Upper lobe of left lung (tissue), 4 donors: ENCODE data around the gene LHFPL3.

Experiments used
- CTCF ChIP-seq, 6 experiments: fragments of 450-650 bp in 4 of 6; fragments of 200-600 bp in 2 of 6; sonication (generic) in 2 of 6; IDR thresholded peaks; one replicate each; pipeline ENCODE4 v1.5.1; 2016 to 2019; ENCODE audit warnings: antibody characterized with exemption in 6 of 6
- POLR2AphosphoS5 ChIP-seq, 2 donors: sonication (generic); formaldehyde crosslinking; IDR thresholded peaks; one replicate each; pipeline ENCODE4 v1.5.1; 2017; ENCODE audit warnings: antibody characterized with exemption in 2 of 2

GRCh38 chr7:104509874-104510273 is 181.5 kb downstream of the LHFPL3 start:
- no peak for TF ChIP-seq POLR2AphosphoS5 (IDR thresholded peaks at IDR 0.05)
- TF ChIP-seq CTCF (IDR thresholded peaks at IDR 0.05) = no peak
